GM18907 (cell line): ENCODE results near the gene ARHGAP6.
"Not testable (repeated sequence)": the region's sequence is repeated elsewhere in the genome, so short reads cannot be mapped to it uniquely, and the experiment has no call there.

Experiments
- ATAC-seq: cut with Tn5 transposase; IDR thresholded peaks from one replicate; pipeline ENCODE4 v1.9.1; 2021; ENCODE audit warnings: mild to moderate bottlenecking, moderate library complexity; ENCODE audit not compliant: unreplicated experiment

Gene ARHGAP6

GRCh38 chrX:11578301-11578700 lies 87.4 kb downstream of the ARHGAP6 start:
- not testable (repeated sequence) for ATAC-seq

- no peak for ATAC-seq
These were observed 88.1 kb downstream of the ARHGAP6 start for GRCh38 chrX:11577603-11578002.

GRCh38 chrX:11575332-11575731 lies 90.4 kb downstream of the ARHGAP6 start:
- ATAC-seq: no peak

- ATAC-seq: no peak
These were observed 98.0 kb downstream of the ARHGAP6 start for GRCh38 chrX:11567528-11568220.

GRCh38 chrX:11566789-11567188 lies 98.9 kb downstream of the ARHGAP6 start:
- no peak for ATAC-seq

GRCh38 chrX:11566173-11566572 lies 99.5 kb downstream of the ARHGAP6 start:
- ATAC-seq: no peak

GRCh38 chrX:11564546-11564945 lies 101.2 kb downstream of the ARHGAP6 start:
- ATAC-seq: no peak

GRCh38 chrX:11562570-11562969 lies 103.2 kb downstream of the ARHGAP6 start:
- ATAC-seq: no peak

GRCh38 chrX:11558972-11559371 lies 106.7 kb downstream of the ARHGAP6 start:
- peak; percentile 65 for ATAC-seq

- no peak for ATAC-seq
These were observed 108.6 kb downstream of the ARHGAP6 start for GRCh38 chrX:11557120-11557519.

GRCh38 chrX:11555759-11556158 lies 110.0 kb downstream of the ARHGAP6 start:
- ATAC-seq: no peak

- no peak for ATAC-seq
These were observed 112.1 kb downstream of the ARHGAP6 start for GRCh38 chrX:11553594-11553993.

- no peak for ATAC-seq
These were observed 114.6 kb downstream of the ARHGAP6 start for GRCh38 chrX:11551151-11551550.

- no peak for ATAC-seq
These were observed 118.8 kb downstream of the ARHGAP6 start for GRCh38 chrX:11546917-11547316.

- ATAC-seq: no peak
These were observed 122.5 kb downstream of the ARHGAP6 start for GRCh38 chrX:11543249-11543648.

- no peak for ATAC-seq
These were observed 124.2 kb downstream of the ARHGAP6 start for GRCh38 chrX:11541510-11541909.

- ATAC-seq: peak; percentile 90
These were observed 125.0 kb downstream of the ARHGAP6 start for GRCh38 chrX:11540532-11541377.

GRCh38 chrX:11537141-11537540 lies 128.6 kb downstream of the ARHGAP6 start:
- no peak for ATAC-seq

GRCh38 chrX:11535156-11535919 lies 130.4 kb downstream of the ARHGAP6 start:
- ATAC-seq: no peak

GRCh38 chrX:11533199-11533651 lies 132.5 kb downstream of the ARHGAP6 start:
- ATAC-seq: peak; percentile 90
